ENCODE measurements around the gene SLC6A17.

SLC6A17 gene

GRCh38 chr1:110135666-110136065 lies 14.6 kb upstream of the SLC6A17 start:
- no peak for DNase-seq

GRCh38 chr1:110136911-110137310 lies 13.4 kb upstream of the SLC6A17 start:
- peak; percentile 95 for DNase-seq

- DNase-seq = no peak
These were observed 11.3 kb upstream of the SLC6A17 start for GRCh38 chr1:110138956-110139355.

GRCh38 chr1:110144366-110144765 lies 5.9 kb upstream of the SLC6A17 start:
- no peak for DNase-seq

GRCh38 chr1:110148961-110149360 lies 1.3 kb upstream of the SLC6A17 start:
- no peak for DNase-seq

- DNase-seq = peak; percentile 30
These were observed 928 bp downstream of the SLC6A17 start for GRCh38 chr1:110151175-110151669.

GRCh38 chr1:110152133-110152785 lies 2.0 kb downstream of the SLC6A17 start:
- no peak for DNase-seq

- DNase-seq = no peak
These were observed 3.2 kb downstream of the SLC6A17 start for GRCh38 chr1:110153407-110153950.

GRCh38 chr1:110155878-110156522 lies 5.7 kb downstream of the SLC6A17 start:
- DNase-seq = no peak

GRCh38 chr1:110158261-110158660 lies 8.0 kb downstream of the SLC6A17 start:
- DNase-seq = no peak

GRCh38 chr1:110159168-110159567 lies 8.9 kb downstream of the SLC6A17 start:
- no peak for DNase-seq

GRCh38 chr1:110160538-110161100 lies 10.3 kb downstream of the SLC6A17 start:
- DNase-seq = no peak

GRCh38 chr1:110161165-110161564 lies 10.9 kb downstream of the SLC6A17 start:
- no peak for DNase-seq

GRCh38 chr1:110161849-110162248 lies 11.6 kb downstream of the SLC6A17 start:
- peak; percentile 87 for DNase-seq

- no peak for DNase-seq
These were observed 13.3 kb downstream of the SLC6A17 start for GRCh38 chr1:110163591-110163990.

- DNase-seq = no peak
These were observed 14.5 kb downstream of the SLC6A17 start for GRCh38 chr1:110164725-110165350.

- DNase-seq = no peak
These were observed 15.5 kb downstream of the SLC6A17 start for GRCh38 chr1:110165761-110166231.

- DNase-seq = no peak
These were observed 16.6 kb downstream of the SLC6A17 start for GRCh38 chr1:110166861-110167260.

- DNase-seq = peak; percentile 77
These were observed 20.8 kb downstream of the SLC6A17 start for GRCh38 chr1:110170766-110171733.

GRCh38 chr1:110172001-110172400 lies 21.7 kb downstream of the SLC6A17 start:
- DNase-seq = no peak

- no peak for DNase-seq
These were observed 23.3 kb downstream of the SLC6A17 start for GRCh38 chr1:110173466-110174105.

GRCh38 chr1:110174961-110175360 lies 24.7 kb downstream of the SLC6A17 start:
- no peak for DNase-seq

All from DMS79 treated with DMSO at 0.1 percent for 48 hours (cell line).